ENCODE results near the gene FARP1.

Gene FARP1

GRCh38 chr13:98318263-98318878 is 175.5 kb downstream of the FARP1 start:
- TF ChIP-seq CTCF (conservative IDR thresholded peaks at IDR 0.05; ENCODE audit: low read depth, low read length): no peak
- no peak overlapping the region for H3K4me3 ChIP-seq (ENCODE audit: low read length)
- no peak for DNase-seq (ENCODE audit: low read depth)

GRCh38 chr13:98320561-98321105 is 177.7 kb downstream of the FARP1 start:
- no peak for TF ChIP-seq CTCF (conservative IDR thresholded peaks at IDR 0.05; ENCODE audit: low read depth, low read length)
- H3K4me3 ChIP-seq (ENCODE audit: low read length): no peak overlapping the region
- DNase-seq (ENCODE audit: low read depth): no peak

GRCh38 chr13:98321395-98321794 is 178.5 kb downstream of the FARP1 start:
- TF ChIP-seq CTCF (conservative IDR thresholded peaks at IDR 0.05; ENCODE audit: low read depth, low read length): no peak
- no peak overlapping the region for H3K4me3 ChIP-seq (ENCODE audit: low read length)
- DNase-seq (ENCODE audit: low read depth): no peak

- H3K4me3 ChIP-seq (ENCODE audit: low read length): no peak overlapping the region
- DNase-seq (ENCODE audit: low read depth): no peak
- TF ChIP-seq CTCF (conservative IDR thresholded peaks at IDR 0.05; ENCODE audit: low read depth, low read length): no peak
These were observed 179.3 kb downstream of the FARP1 start for GRCh38 chr13:98322091-98322718.

GRCh38 chr13:98324105-98324504 is 181.2 kb downstream of the FARP1 start:
- no peak overlapping the region for H3K4me3 ChIP-seq (ENCODE audit: low read length)
- no peak for TF ChIP-seq CTCF (conservative IDR thresholded peaks at IDR 0.05; ENCODE audit: low read depth, low read length)
- no peak for DNase-seq (ENCODE audit: low read depth)

GRCh38 chr13:98325724-98326123 is 182.8 kb downstream of the FARP1 start:
- no peak overlapping the region for H3K4me3 ChIP-seq (ENCODE audit: low read length)
- TF ChIP-seq CTCF (conservative IDR thresholded peaks at IDR 0.05; ENCODE audit: low read depth, low read length): no peak
- no peak for DNase-seq (ENCODE audit: low read depth)

- TF ChIP-seq CTCF (conservative IDR thresholded peaks at IDR 0.05; ENCODE audit: low read depth, low read length): no peak
- H3K4me3 ChIP-seq (ENCODE audit: low read length): no peak overlapping the region
These were observed 183.4 kb downstream of the FARP1 start for GRCh38 chr13:98326291-98326690.

More at GRCh38 chr13:98326291-98326690, 183.4 kb downstream of the FARP1 start:
- no peak for DNase-seq (ENCODE audit: low read depth)

All from retinal pigment epithelial cell (primary cell).